ENCODE results near the gene HS1BP3.

- TF ChIP-seq CTCF (IDR thresholded peaks at IDR 0.05 in 4 of 5, conservative IDR thresholded peaks at IDR 0.05 in 1 of 5) (no peak), POLR2A (IDR thresholded peaks at IDR 0.05) (no peak)
These were observed 17.6 kb upstream of the HS1BP3 start for GRCh38 chr2:20668451-20668850.

Measured in gastrocnemius medialis (tissue), 4 donors.